Glomerular visceral epithelial cell (primary cell): Measurements from ENCODE around the gene RXRB.

ENCODE experiments used
- DNase-seq: peaks from one replicate; pipeline ENCODE4 v3.0.0-alpha.2; 2016; ENCODE audit errors: extremely low spot score

Gene RXRB

DNA sequence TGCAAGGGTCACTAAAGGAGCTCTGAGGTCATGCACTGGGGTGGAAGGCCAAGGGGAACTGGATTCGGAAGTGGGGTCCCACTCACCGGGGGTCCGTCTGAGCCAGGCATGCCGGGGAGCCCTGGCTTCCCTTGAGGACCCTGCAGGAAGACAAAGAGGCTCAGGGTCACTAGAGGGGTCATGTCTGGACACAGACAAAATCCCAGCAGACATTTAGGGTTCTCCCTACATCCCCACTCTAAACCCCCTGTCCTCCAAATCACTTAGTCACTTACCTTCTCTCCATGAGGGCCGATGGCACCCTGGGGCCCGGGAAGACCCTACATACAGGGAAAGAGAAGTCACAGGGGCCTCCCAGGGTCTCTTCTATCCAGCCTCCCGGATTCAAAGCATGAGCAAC lies 23.6 kb downstream of the RXRB start:
- no peak for DNase-seq

DNA sequence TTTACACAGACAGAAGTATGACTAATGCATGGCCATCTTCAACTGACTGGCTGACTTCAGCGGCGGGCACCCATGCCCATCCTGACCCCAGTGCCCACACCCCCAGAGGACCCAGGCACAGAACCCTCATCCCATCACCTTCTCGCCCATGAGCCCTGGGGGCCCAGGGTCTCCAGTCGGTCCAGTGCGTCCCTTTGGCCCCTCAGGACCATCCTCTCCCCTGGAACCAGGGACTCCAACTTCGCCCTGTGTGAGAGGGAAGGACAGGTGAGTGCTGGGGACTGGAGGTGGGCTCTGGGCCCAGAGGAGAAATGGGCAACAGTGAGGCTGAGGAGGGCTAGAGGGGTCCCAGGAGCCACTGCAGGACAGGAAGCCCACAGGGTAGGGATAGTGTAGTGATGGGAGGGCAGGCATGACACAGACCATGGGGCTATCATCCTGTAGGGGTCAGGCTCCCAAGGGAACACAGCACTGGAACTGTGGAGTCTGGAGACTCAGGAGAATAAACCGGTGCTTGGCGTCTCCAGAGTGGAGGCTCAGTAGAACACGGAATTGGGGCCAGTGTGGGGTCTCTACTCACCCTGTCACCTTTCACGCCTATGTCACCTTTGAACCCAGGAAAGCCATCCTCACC lies 24.9 kb downstream of the RXRB start:
- no peak for DNase-seq

- DNase-seq: no peak
These were observed 25.7 kb downstream of the RXRB start for GRCh38 chr6:33174784-33175183.

DNA sequence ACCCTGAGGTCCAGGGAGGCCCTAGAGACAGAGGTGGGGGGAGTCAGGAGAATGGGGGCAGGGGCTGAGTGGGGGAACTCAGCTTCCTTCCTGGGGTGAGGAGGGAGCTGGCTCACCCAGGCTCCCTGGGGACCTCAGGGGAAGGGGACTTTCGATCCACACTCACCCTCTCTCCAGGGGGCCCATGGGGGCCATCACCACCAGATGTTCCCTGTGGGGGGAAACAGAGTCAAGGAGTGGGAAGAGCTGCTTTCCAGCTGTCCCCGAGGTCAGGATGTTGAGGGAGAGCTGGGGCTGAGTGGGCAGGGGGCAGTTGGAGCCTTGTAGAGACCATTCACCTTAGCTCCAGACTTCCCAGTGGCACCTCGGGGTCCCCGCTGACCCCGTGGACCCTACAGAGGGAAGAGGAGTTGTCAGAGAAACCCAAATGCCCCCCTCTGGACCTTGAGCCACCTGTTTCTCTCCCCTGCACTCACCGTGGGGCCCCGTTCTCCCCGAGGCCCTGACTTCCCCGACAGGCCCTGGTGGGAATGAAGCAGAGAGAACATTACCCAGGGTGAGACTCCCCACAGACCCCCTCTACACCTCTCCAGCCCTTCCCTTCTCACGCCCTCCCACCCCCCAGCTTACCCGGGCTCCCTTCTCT lies 26.8 kb downstream of the RXRB start:
- DNase-seq: no peak

- DNase-seq: peak; percentile 56
These were observed 27.6 kb downstream of the RXRB start for GRCh38 chr6:33172688-33173534.

DNA sequence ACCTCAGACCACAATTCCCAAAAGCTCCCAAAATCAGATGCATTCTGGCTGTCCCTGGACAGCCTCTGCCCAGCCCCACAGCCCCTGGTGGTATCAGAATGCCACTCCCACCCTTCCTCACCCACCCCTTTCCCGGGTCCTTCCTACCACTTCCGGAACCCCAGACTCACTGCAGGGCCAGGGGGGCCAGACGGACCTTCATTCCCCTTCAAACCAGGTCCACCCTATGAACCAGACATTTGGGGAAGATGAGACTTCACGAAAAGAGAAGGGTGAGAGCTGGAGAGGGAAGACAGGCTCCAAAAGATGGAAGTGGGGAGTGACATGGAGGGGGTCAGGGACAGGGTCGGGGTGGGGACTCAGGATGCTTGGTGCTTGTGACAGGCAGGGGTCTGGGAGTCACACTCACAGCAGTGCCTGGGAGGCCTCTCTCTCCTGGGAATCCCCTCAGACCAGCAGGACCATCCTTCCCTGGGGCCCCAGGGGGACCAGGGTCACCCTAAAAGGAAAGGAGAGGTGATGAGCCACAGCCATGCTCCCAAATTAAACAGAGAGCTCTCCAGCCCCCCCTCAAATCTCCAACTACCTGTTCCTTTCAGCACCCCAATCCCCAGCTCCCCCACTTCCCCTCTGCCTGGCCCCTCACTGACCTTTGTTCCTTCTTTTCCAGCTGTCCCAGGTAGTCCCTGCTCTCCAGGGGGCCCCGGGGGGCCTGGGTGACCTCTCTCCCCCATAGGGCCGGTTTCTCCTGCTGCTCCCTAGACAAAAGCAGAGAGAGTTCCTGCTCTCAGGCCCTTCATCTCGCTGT lies 28.4 kb downstream of the RXRB start:
- no peak for DNase-seq

- no peak for DNase-seq
These were observed 29.2 kb downstream of the RXRB start for GRCh38 chr6:33171016-33171879.

GRCh38 chr6:33170176-33171015 lies 30.1 kb downstream of the RXRB start:
- no peak for DNase-seq

- no peak for DNase-seq
These were observed 30.9 kb downstream of the RXRB start for GRCh38 chr6:33169291-33170175.

- DNase-seq: no peak
These were observed 31.8 kb downstream of the RXRB start for GRCh38 chr6:33168639-33169038.

- no peak for DNase-seq
These were observed 32.2 kb downstream of the RXRB start for GRCh38 chr6:33168284-33168601.

GRCh38 chr6:33167374-33168283 lies 32.8 kb downstream of the RXRB start:
- DNase-seq: no peak

DNA sequence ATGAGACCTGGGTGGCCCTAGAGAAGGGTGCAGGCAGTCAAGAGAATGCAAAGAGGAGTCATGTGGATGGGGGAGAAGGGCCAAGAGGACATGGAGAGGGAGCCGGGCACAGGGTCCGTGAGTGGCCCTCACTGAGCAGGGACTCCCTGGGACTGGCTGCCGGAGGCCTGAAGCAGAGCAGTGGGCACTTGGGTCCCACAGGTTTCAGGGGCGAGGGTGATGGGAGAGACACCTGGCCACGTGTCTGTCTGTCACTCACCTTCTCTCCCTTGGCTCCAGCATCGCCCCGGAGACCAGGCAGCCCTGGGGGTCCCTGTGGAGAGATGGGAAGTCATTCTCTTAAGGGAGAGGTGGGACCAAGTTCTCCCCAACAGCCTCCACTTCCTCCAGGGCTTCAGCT lies 33.7 kb downstream of the RXRB start:
- no peak for DNase-seq

GRCh38 chr6:33166363-33166762 lies 34.1 kb downstream of the RXRB start:
- DNase-seq: no peak

DNA sequence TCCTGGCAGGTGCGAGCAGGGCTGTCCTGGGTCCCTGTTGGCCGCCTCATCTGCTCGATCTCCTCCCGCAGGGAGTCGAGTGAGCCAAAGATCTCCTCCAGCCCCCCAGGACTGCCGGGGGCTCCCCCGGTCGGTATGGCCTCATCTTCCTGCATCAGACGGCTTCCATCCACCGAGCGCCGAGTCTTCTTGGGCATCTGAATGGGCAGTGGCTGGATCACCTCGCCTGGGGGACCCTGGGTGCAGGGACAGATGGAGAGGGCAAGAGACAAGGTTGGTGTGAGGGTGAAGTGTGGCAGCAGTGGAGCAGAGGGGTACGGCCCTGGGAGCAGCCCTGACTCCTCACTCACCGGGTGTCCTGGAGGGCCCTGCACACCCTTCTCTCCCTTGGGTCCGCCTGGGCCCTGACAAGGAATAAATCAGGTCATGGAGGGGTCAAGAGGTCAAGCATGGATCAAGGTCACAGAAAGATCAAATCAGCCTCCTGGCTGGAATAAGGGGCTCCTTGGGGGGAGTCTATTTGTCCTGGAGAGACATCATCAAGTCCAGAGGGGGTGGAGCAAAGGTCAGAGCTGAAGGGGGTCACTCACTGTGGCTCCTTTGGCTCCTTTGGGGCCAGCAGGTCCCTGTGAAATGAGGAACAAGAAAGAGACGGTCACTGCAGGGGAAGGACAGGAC lies 34.7 kb downstream of the RXRB start:
- DNase-seq: no peak

DNA sequence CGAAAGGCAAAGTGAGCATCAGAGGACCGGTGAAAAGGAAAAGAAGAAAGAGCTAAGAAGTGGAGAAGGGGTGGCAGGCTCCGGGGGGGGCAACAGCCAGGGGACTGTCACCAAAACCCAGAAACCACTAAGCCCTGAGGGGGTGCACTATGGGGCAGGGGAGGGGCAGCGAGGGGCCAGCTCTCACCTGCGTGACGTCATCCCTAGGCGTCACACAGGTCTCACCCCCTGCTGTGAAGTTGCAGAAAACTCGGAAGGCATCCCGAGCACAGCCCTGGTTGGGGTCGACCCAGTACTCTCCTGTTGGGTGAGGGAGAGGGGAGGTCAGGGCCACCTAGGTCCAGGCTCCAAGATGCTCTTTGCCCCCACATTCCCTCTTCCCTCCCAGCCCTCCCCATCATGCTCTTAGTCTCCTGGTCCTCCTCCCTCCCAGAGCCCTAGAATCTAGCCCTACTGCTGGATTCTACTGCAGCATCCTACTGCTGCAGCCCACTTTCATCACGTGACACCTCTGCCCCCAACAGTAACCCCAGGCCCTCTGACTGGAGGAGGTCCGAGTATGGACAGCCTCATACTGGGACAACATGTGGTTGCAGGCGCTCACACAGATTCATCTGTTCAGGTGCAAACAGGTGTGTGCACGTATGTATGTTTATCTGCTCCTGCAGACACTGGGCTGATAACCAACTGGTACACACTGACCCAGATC lies 35.6 kb downstream of the RXRB start:
- no peak for DNase-seq

- DNase-seq: no peak
These were observed 36.3 kb downstream of the RXRB start for GRCh38 chr6:33164176-33164575.
